HEK293 (cell line): ENCODE results near the gene SH3YL1.

ENCODE experiments used
- CTCF ChIA-PET: fragments of 350-600 bp; formaldehyde crosslinking; extraction: SDS; loops from one replicate; lab custom pipeline; 2021; ENCODE audit warnings: antibody characterized with exemption; lab: Yijun Ruan, JAX
- POLR2A ChIA-PET: fragments of 300-600 bp; formaldehyde crosslinking; extraction: SDS; loops from one replicate; lab custom pipeline; 2020; ENCODE audit warnings: antibody characterized with exemption, inconsistent platforms; lab: Yijun Ruan, JAX
- H3K27ac ChIP-seq: fragments of 200-500 bp; sonication (Bioruptor generic); 2 replicates; pipeline ENCODE4 v1.5.1; 2014; ENCODE audit warnings: low read depth, low read length, control low read depth, inconsistent platforms; ENCODE audit errors: extremely low read depth
- H3K36me3 ChIP-seq, 2 experiments: fragments of 200-500 bp in 1 of 2; sonication (Bioruptor generic) in 1 of 2; 1 replicate in 1 of 2; 2 replicates in 1 of 2; pipeline ENCODE4 v1.5.1; 2014 to 2017; ENCODE audit warnings: inconsistent platforms in 2 of 2, low read length in 2 of 2; ENCODE audit not compliant: control insufficient read depth in 2 of 2, insufficient read depth in 1 of 2
- H3K4me1 ChIP-seq: fragments of 200-500 bp; sonication (Bioruptor generic); 2 replicates; pipeline ENCODE4 v1.5.1; 2014; ENCODE audit warnings: mild to moderate bottlenecking, low read length, inconsistent platforms; ENCODE audit not compliant: control insufficient read depth, insufficient read depth
- H3K4me3 ChIP-seq: 2 replicates; pipeline ENCODE4 v1.5.1; 2011; ENCODE audit warnings: low read depth, mild to moderate bottlenecking, control low read depth, low read length, moderate library complexity
- H3K9me3 ChIP-seq: fragments of 200-500 bp; sonication (Bioruptor generic); 2 replicates; pipeline ENCODE4 v1.5.1; 2014; ENCODE audit warnings: low read depth, low read length, inconsistent platforms; ENCODE audit not compliant: control insufficient read depth, insufficient read depth
- BCL11B ChIP-seq: fragments of 450-650 bp; formaldehyde crosslinking; IDR thresholded peaks from 2 replicates; pipeline ENCODE4 v1.5.1; 2016; ENCODE audit warnings: low read depth, missing biosample characterization, missing genetic modification characterization
- BCL6B ChIP-seq: fragments of 450-650 bp; formaldehyde crosslinking; IDR thresholded peaks from 2 replicates; pipeline ENCODE4 v1.5.1; 2017; ENCODE audit warnings: missing biosample characterization, missing genetic modification characterization
- INSM2 ChIP-seq: fragments of 450-650 bp; formaldehyde crosslinking; IDR thresholded peaks from 2 replicates; pipeline ENCODE4 v1.5.1; 2016; ENCODE audit warnings: missing biosample characterization, missing genetic modification characterization
- OVOL3 ChIP-seq: fragments of 450-650 bp; formaldehyde crosslinking; IDR thresholded peaks from 2 replicates; pipeline ENCODE4 v1.5.1; 2016; ENCODE audit warnings: missing biosample characterization, missing genetic modification characterization
- PRDM1 ChIP-seq: fragments of 450-650 bp; formaldehyde crosslinking; IDR thresholded peaks from 2 replicates; pipeline ENCODE4; 2016; ENCODE audit warnings: missing biosample characterization, missing genetic modification characterization
- SP3 ChIP-seq: fragments of 450-650 bp; formaldehyde crosslinking; IDR thresholded peaks from 2 replicates; pipeline ENCODE4 v1.5.1; 2016; ENCODE audit warnings: missing biosample characterization, missing genetic modification characterization
- ZBTB48 ChIP-seq: fragments of 450-650 bp; formaldehyde crosslinking; IDR thresholded peaks from 2 replicates; pipeline ENCODE4 v1.5.1; 2016; ENCODE audit warnings: missing biosample characterization, missing genetic modification characterization
- ZFP69B ChIP-seq: fragments of 450-650 bp; formaldehyde crosslinking; IDR thresholded peaks from 2 replicates; pipeline ENCODE4 v1.5.1; 2016; ENCODE audit warnings: missing biosample characterization, missing genetic modification characterization
- ZNF214 ChIP-seq: fragments of 450-650 bp; formaldehyde crosslinking; IDR thresholded peaks from 2 replicates; pipeline ENCODE4 v1.5.1; 2017; ENCODE audit warnings: missing biosample characterization, mild to moderate bottlenecking, missing genetic modification characterization, borderline replicate concordance
- ZNF302 ChIP-seq: fragments of 450-650 bp; formaldehyde crosslinking; IDR thresholded peaks from 2 replicates; pipeline ENCODE4 v1.5.1; 2016; ENCODE audit warnings: missing biosample characterization, missing genetic modification characterization, low read depth
- ZNF362 ChIP-seq: fragments of 450-650 bp; formaldehyde crosslinking; IDR thresholded peaks from 2 replicates; pipeline ENCODE4 v1.5.1; 2016; ENCODE audit warnings: missing biosample characterization, missing genetic modification characterization
- ZNF48 ChIP-seq: fragments of 450-650 bp; formaldehyde crosslinking; IDR thresholded peaks from 2 replicates; pipeline ENCODE4 v1.5.1; 2016; ENCODE audit warnings: missing biosample characterization, missing genetic modification characterization
- ZNF488 ChIP-seq: fragments of 450-650 bp; formaldehyde crosslinking; IDR thresholded peaks from 2 replicates; pipeline ENCODE4 v1.5.1; 2016; ENCODE audit warnings: missing biosample characterization, missing genetic modification characterization
- ZNF626 ChIP-seq: fragments of 450-650 bp; sonication (Bioruptor Pico); formaldehyde crosslinking; IDR thresholded peaks from 2 replicates; pipeline ENCODE4 v1.5.1; 2018; ENCODE audit warnings: missing biosample characterization, missing genetic modification characterization, inconsistent platforms
- ZNF658 ChIP-seq: fragments of 450-650 bp; formaldehyde crosslinking; IDR thresholded peaks from 2 replicates; pipeline ENCODE4; 2016; ENCODE audit warnings: missing biosample characterization, missing genetic modification characterization
- ZNF660 ChIP-seq: fragments of 450-650 bp; IDR thresholded peaks from 2 replicates; pipeline ENCODE4 v1.5.1; 2018; ENCODE audit warnings: missing biosample characterization, mild to moderate bottlenecking, missing genetic modification characterization

The SH3YL1 gene

GRCh38 chr2:253202-253638 lies 10.6 kb downstream of the SH3YL1 start:
- CTCF ChIA-PET = interaction anchor here (0.6 kb wide), 3 partner anchors 163 to 235 kb away, joined by 3 to 4 read pairs (median 3); no protein-coding TSS in a partner anchor
- H3K4me1 ChIP-seq = no peaks in the 10 kb centered on the region
- no peak overlapping the region for H3K4me3 ChIP-seq
- peaks cover 0 to 5% of the 10 kb centered on the region in 2 experiments; a peak in 1 of 3 replicates for H3K36me3 ChIP-seq
- no peak for TF ChIP-seq ZNF626 (tag by site-specific recombination)
- no peak for TF ChIP-seq ZNF488 (tag by site-specific recombination)
- TF ChIP-seq OVOL3 = no peak
- TF ChIP-seq ZNF362 (tag by site-specific recombination) = no peak
- TF ChIP-seq, all 188 proteins: peak for 0
- POLR2A ChIA-PET = no interaction called here
- no peaks in the 10 kb centered on the region for H3K9me3 ChIP-seq
- no peak overlapping the region for H3K27ac ChIP-seq

GRCh38 chr2:252001-252602 lies 11.7 kb downstream of the SH3YL1 start:
- POLR2A ChIA-PET = no interaction called here
- CTCF ChIA-PET = interaction anchor here (0.5 to 0.6 kb wide), 2 partner anchors 77 to 461 kb away, joined by 3 read pairs; no protein-coding TSS in a partner anchor
- H3K4me1 ChIP-seq = no peaks in the 10 kb centered on the region

GRCh38 chr2:249538-250042 lies 14.2 kb downstream of the SH3YL1 start:
- Histone ChIP-seq H3K4me3 (no peak overlapping the region), H3K9me3 (no peaks in the 10 kb centered on the region), H3K36me3 (peaks cover 0 to 10% of the 10 kb centered on the region in 2 experiments; a peak in 1 of 3 replicates)
- TF ChIP-seq PRDM1 (tag by site-specific recombination) = no peak
- TF ChIP-seq INSM2 (tag by site-specific recombination) = no peak
- TF ChIP-seq ZNF658 (tag by site-specific recombination) = no peak
- no peak for TF ChIP-seq ZNF302
- no peak for TF ChIP-seq ZNF660 (tag by site-specific recombination)
- TF ChIP-seq BCL11B = no peak
- no peak for TF ChIP-seq ZNF48 (tag by site-specific recombination)
- no peak for TF ChIP-seq SP3 (tag by site-specific recombination)
- no peak for TF ChIP-seq ZFP69B
- TF ChIP-seq, all 188 proteins: peak for 0
- ChIA-PET POLR2A (no interaction called here), CTCF (interaction anchor here (0.7 kb wide), 1 partner anchor 21 kb away, joined by 3 read pairs; no protein-coding TSS in a partner anchor)
- no peaks in the 10 kb centered on the region for H3K4me1 ChIP-seq
- H3K27ac ChIP-seq = no peak overlapping the region

More at GRCh38 chr2:252001-252602, 11.7 kb downstream of the SH3YL1 start:
- H3K4me3 ChIP-seq = no peak overlapping the region
- H3K9me3 ChIP-seq = no peaks in the 10 kb centered on the region
- TF ChIP-seq ZNF214 (no peak), BCL6B (no peak), ZBTB48 (tag by site-specific recombination) (no peak)
- H3K27ac ChIP-seq = no peak overlapping the region
- H3K36me3 ChIP-seq = peaks cover 0 to 5% of the 10 kb centered on the region in 2 experiments; a peak in 1 of 3 replicates
